SK-N-SH (cell line): ENCODE results near the gene TICRR. TPM values are rescaled to one million over a fixed set of nuclear protein-coding genes. Genes with fewer than 3 reads are reported as not detected.

Experiments
- CTCF ChIA-PET: fragments of 300-600, 350-600 bp; formaldehyde crosslinking; extraction: SDS; loops from one replicate; lab custom pipeline; 2021; lab: Yijun Ruan, JAX
- POLR2A ChIA-PET: fragments of 350-600 bp; sonication (Branson Sonifier 250); formaldehyde crosslinking; extraction: SDS; loops from one replicate; lab custom pipeline; 2020; ENCODE audit warnings: antibody characterized with exemption, inconsistent platforms; lab: Yijun Ruan, JAX
- DNase-seq: peaks from one replicate; pipeline ENCODE4 v3.0.0; 2012
- H2AFZ ChIP-seq: fragments of 200-600 bp; sonication (generic); 2 replicates; pipeline ENCODE4 v1.8.1; 2016; ENCODE audit warnings: antibody characterized with exemption, mild to moderate bottlenecking, low read depth
- H3F3A ChIP-seq: fragments of 200-600 bp; sonication (generic); replicated peaks from 2 replicates; pipeline ENCODE3; 2016; ENCODE audit warnings: antibody characterized with exemption, mild to moderate bottlenecking; ENCODE audit not compliant: insufficient read depth
- H3K27ac ChIP-seq, 2 experiments: fragments of 200-500 bp in 1 of 2; fragments of 200-600 bp in 1 of 2; sonication (Bioruptor generic) in 1 of 2; sonication (generic), shearing (Covaris generic) in 1 of 2; 2 replicates each; pipeline versions ENCODE4 v1.5.1 to v1.6.1; 2014 to 2016; ENCODE audit warnings: low read depth in 2 of 2, inconsistent platforms in 1 of 2, low read length in 1 of 2, mild to moderate bottlenecking in 1 of 2, mixed read lengths in 1 of 2
- H3K27me3 ChIP-seq: fragments of 200-600 bp; sonication (generic), shearing (Covaris generic); 2 replicates; pipeline ENCODE4 v1.6.1; 2016; ENCODE audit warnings: mixed run types; ENCODE audit not compliant: insufficient read depth
- H3K36me3 ChIP-seq, 2 experiments: fragments of 200-500 bp in 1 of 2; fragments of 200-600 bp in 1 of 2; sonication (Bioruptor generic) in 1 of 2; sonication (generic) in 1 of 2; replicated peaks in 1 of 2; 2 replicates each; pipeline versions ENCODE3 to v1.5.1; 2014 to 2016; ENCODE audit warnings: low read length in 1 of 2, mild to moderate bottlenecking in 1 of 2; ENCODE audit not compliant: insufficient read depth in 2 of 2, control insufficient read depth in 1 of 2
- H3K4me1 ChIP-seq, 2 experiments: fragments of 200-500 bp in 1 of 2; fragments of 200-600 bp in 1 of 2; sonication (Bioruptor generic) in 1 of 2; sonication (generic), shearing (Covaris generic) in 1 of 2; 2 replicates each; pipeline versions ENCODE4 v1.5.1 to v1.6.1; 2014 to 2016; ENCODE audit warnings: low read depth in 1 of 2, low read length in 1 of 2, mixed run types in 1 of 2; ENCODE audit not compliant: insufficient read depth in 2 of 2, control insufficient read depth in 1 of 2
- H3K4me2 ChIP-seq: fragments of 200-600 bp; sonication (generic), shearing (Covaris generic); 2 replicates; pipeline ENCODE4 v1.6.1; 2017; ENCODE audit warnings: mixed run types
- H3K4me3 ChIP-seq, 2 experiments: fragments of 200-500 bp in 1 of 2; fragments of 200-600 bp in 1 of 2; sonication (Bioruptor generic) in 1 of 2; sonication (generic), shearing (Covaris generic) in 1 of 2; 2 replicates each; pipeline versions ENCODE4 v1.5.1 to v1.8.1; 2014 to 2016; ENCODE audit warnings: low read depth in 2 of 2, inconsistent platforms in 1 of 2, low read length in 1 of 2, mild to moderate bottlenecking in 1 of 2, mixed read lengths in 1 of 2, moderate library complexity in 1 of 2
- H3K79me2 ChIP-seq: fragments of 200-600 bp; sonication (generic); 2 replicates; pipeline ENCODE4 v1.8.1; 2017; ENCODE audit warnings: mild to moderate bottlenecking; ENCODE audit not compliant: insufficient read depth
- H3K9ac ChIP-seq: fragments of 200-600 bp; sonication (generic); 2 replicates; pipeline ENCODE4 v1.6.1; 2017; ENCODE audit warnings: mixed run types
- H3K9me2 ChIP-seq: fragments of 200-600 bp; sonication (generic); 2 replicates; pipeline ENCODE4 v1.6.1; 2017; ENCODE audit warnings: mixed run types
- H3K9me3 ChIP-seq: fragments of 200-600 bp; sonication (generic); 2 replicates; pipeline ENCODE4 v1.6.1; 2017; ENCODE audit warnings: mixed run types, mild to moderate bottlenecking, moderate library complexity
- H4K20me1 ChIP-seq: fragments of 200-600 bp; sonication (generic); 2 replicates; pipeline ENCODE4 v1.6.1; 2017; ENCODE audit warnings: mild to moderate bottlenecking, mixed run types; ENCODE audit not compliant: insufficient read depth
- ELF1 ChIP-seq: IDR thresholded peaks from 2 replicates; pipeline ENCODE4 v1.4.0; 2012
- GATA2 ChIP-seq: sonication (generic); formaldehyde crosslinking; IDR thresholded peaks from 2 replicates; pipeline ENCODE4 v1.5.0; 2020; ENCODE audit warnings: mild to moderate bottlenecking, missing genetic modification reagents
- MXI1 ChIP-seq: IDR thresholded peaks from 2 replicates; pipeline ENCODE4 v1.6.1; 2012; ENCODE audit warnings: mild to moderate bottlenecking, low read depth, low read length, improper control_type of control experiment
- POLR2AphosphoS5 ChIP-seq: IDR thresholded peaks from 2 replicates; pipeline ENCODE4 v1.6.1; 2012; ENCODE audit warnings: low read depth, low read length
- RAD21 ChIP-seq: IDR thresholded peaks from 2 replicates; pipeline ENCODE4 v1.6.1; 2012; ENCODE audit warnings: mild to moderate bottlenecking, low read length
- TAF1 ChIP-seq: IDR thresholded peaks from 2 replicates; pipeline ENCODE4 v1.6.1; 2012; ENCODE audit warnings: low read depth, mild to moderate bottlenecking, low read length, moderate library complexity, borderline replicate concordance
- TCF12 ChIP-seq: IDR thresholded peaks from 2 replicates; pipeline ENCODE4 v1.4.0; 2012
- WGBS: methylation state at CpG from one replicate; pipeline ENCODE4 v1.1.6; 2017; ENCODE audit warnings: low lambda C conversion rate; 5-methylcytosine and 5-hydroxymethylcytosine counted together
- polyA plus RNA-seq, 3 experiments: library from polyadenylated mRNA; depleted of rRNA; stranded (reverse); fragments of >200 nt; gene quantifications; 2 replicates each; pipeline ENCODE4 v1.2.3, GENCODE V29; 2012
- TF ChIP-seq, protein P1 (sequence below): IDR thresholded peaks from 2 replicates; pipeline ENCODE4 v1.4.0; 2012; ENCODE audit warnings: low read depth
- TF ChIP-seq, protein P2 (sequence below): IDR thresholded peaks from 2 replicates; pipeline ENCODE4; 2012
- TF ChIP-seq, protein P3 (sequence below): IDR thresholded peaks from 2 replicates; pipeline ENCODE4 v1.4.0; 2012; ENCODE audit warnings: low read depth, borderline replicate concordance

TICRR gene
- polyA plus RNA-seq, 1 of the 3 experiments (the other 2 are of a cell fraction) = 3.2 TPM

DNA sequence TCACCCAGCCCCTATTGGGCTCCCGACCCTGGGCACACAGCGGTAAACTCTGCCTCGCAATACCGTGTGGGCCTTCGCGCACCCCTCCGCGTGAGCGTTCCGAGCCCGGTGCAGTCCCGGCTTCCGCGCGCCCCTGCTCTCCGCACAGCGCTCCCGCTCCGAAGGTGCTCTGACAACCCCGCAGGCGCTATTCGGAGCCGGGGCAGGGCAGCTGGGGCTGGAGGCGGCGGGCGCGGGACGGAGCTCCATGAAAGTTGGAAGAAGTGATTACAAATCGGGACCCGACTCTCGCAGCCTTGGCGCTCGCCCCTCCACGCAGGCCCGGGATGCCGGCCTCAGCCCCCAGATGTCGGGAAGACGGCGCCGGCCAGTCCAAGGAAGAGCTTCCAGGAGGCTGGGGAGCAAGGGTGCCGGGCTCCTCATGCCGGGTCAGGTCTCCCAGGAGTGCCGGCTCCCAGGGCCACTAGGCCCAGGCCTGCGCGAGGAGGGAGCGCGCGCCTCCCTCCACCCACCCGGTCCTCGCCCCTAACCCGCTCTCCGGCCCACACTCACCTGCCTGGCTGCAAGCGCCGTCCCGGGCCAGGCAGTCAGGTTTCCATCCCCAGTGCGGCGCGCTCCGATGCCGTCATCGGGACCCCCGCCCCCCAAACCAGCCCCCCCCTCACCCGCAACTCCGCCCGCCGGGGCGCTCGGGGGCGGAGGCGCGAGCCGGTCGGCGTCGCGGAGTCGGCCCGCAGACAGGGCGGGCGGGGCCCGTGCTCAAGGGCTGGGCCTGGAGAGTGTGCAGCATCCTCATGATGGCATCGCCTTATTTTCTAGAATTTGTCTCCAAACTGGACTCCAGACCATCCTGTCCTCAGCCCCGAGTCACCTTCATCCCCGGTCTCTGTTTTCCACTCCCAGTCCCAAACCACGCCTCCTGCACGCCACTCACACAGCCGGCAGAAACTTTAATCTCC is 79.9 kb downstream of the TICRR start, which contains the start of gene KIF7:
TSS of gene KIF7 (minus strand) at position 621 of the 959 bp plus-strand sequence. CDS start 2,537 bp downstream, outside the sequence.
- CTCF ChIA-PET = interaction anchor here (0.6 to 1.6 kb wide), 4 partner anchors 9 to 85 kb away, joined by 3 to 7 read pairs (median 4); no protein-coding TSS in a partner anchor
- Histone ChIP-seq H3K9me3 (no peaks in the 10 kb centered on the region), H2AFZ (peak within 1 kb of the TSS; percentile 92), H3K79me2 (peaks cover 35% of the 10 kb centered on the region), H3K27me3 (no peaks in the 10 kb centered on the region), H3K27ac (peak within 1 kb of the TSS; percentile 28 to 35; a peak in 2 of 4 replicates), H3K4me2 (peak within 1 kb of the TSS; percentile 96), H3F3A (peaks cover 20% of the 10 kb centered on the region), H3K9ac (peak within 1 kb of the TSS; percentile 85), H4K20me1 (no peaks in the 10 kb centered on the region), H3K4me3 (peak within 1 kb of the TSS; percentile 74 to 90), H3K36me3 (peaks cover 0 to 6% of the 10 kb centered on the region in 2 experiments), H3K4me1 (peaks cover 0 to 6% of the 10 kb centered on the region in 2 experiments; a peak in 2 of 4 replicates), H3K9me2 (no peaks in the 10 kb centered on the region)
- peak; percentile 98 for DNase-seq
- WGBS = 11% methylated on average over 31 of the region's 87 CpGs
- TF ChIP-seq MXI1 (peak; percentile 36; the same call in 1 of the 2 replicates), TCF12 (no peak), POLR2AphosphoS5 (peak; percentile 44; the same call in 1 of the 2 replicates), TAF1 (peak; percentile 19; the same call in 1 of the 2 replicates)
- TF ChIP-seq, protein P1, sequence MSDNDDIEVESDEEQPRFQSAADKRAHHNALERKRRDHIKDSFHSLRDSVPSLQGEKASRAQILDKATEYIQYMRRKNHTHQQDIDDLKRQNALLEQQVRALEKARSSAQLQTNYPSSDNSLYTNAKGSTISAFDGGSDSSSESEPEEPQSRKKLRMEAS = peak; percentile 63
- POLR2A ChIA-PET = interaction anchor here (1.1 to 1.2 kb wide), 2 partner anchors 11 to 239 kb away, joined by 3 to 4 read pairs; partner anchors contain the start of gene AP3S2

GRCh38 chr15:89656116-89656815 is 81.0 kb downstream of the TICRR start:
- 75% methylated on average over 7 of the region's 7 CpGs for WGBS
- Histone ChIP-seq H3K27me3 (no peaks in the 10 kb centered on the region), H3K9me3 (no peaks in the 10 kb centered on the region), H3K36me3 (peaks cover 0 to 6% of the 10 kb centered on the region in 2 experiments), H3K9me2 (no peaks in the 10 kb centered on the region), H2AFZ (peak overlapping the region; percentile 52; the same call in 1 of the 2 replicates), H4K20me1 (no peaks in the 10 kb centered on the region), H3K4me1 (peaks cover 0 to 6% of the 10 kb centered on the region in 2 experiments; a peak in 2 of 4 replicates), H3F3A (peaks cover 20% of the 10 kb centered on the region), H3K79me2 (peaks cover 32% of the 10 kb centered on the region), H3K4me3 (no peak overlapping the region), H3K9ac (0 out of 2 replicates have a peak overlapping the region, but pooled peaks have one; percentile 85), H3K27ac (peak overlapping the region in 1 of 2 experiments; percentile 26; a peak in 1 of 4 replicates), H3K4me2 (peak overlapping the region; percentile 96; the same call in 1 of the 2 replicates)
- TF ChIP-seq ELF1 (no peak), GATA2 (CRISPR knock-in tag) (no peak), RAD21 (no peak)
- TF ChIP-seq, protein P2, sequence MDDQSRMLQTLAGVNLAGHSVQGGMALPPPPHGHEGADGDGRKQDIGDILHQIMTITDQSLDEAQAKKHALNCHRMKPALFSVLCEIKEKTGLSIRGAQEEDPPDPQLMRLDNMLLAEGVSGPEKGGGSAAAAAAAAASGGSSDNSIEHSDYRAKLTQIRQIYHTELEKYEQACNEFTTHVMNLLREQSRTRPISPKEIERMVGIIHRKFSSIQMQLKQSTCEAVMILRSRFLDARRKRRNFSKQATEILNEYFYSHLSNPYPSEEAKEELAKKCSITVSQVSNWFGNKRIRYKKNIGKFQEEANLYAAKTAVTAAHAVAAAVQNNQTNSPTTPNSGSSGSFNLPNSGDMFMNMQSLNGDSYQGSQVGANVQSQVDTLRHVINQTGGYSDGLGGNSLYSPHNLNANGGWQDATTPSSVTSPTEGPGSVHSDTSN = peak; percentile 15; the same call in 1 of the 2 replicates
- TF ChIP-seq, protein P3, sequence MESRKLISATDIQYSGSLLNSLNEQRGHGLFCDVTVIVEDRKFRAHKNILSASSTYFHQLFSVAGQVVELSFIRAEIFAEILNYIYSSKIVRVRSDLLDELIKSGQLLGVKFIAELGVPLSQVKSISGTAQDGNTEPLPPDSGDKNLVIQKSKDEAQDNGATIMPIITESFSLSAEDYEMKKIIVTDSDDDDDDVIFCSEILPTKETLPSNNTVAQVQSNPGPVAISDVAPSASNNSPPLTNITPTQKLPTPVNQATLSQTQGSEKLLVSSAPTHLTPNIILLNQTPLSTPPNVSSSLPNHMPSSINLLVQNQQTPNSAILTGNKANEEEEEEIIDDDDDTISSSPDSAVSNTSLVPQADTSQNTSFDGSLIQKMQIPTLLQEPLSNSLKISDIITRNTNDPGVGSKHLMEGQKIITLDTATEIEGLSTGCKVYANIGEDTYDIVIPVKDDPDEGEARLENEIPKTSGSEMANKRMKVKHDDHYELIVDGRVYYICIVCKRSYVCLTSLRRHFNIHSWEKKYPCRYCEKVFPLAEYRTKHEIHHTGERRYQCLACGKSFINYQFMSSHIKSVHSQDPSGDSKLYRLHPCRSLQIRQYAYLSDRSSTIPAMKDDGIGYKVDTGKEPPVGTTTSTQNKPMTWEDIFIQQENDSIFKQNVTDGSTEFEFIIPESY = no peak
- CTCF ChIA-PET = interaction anchor here (1.1 to 1.6 kb wide), 2 partner anchors 10 to 16 kb away, joined by 3 to 5 read pairs; no protein-coding TSS in a partner anchor
- POLR2A ChIA-PET = no interaction called here
- no peak for DNase-seq
